Measurements from ENCODE around the gene AQP4. TPM values are rescaled to one million over a fixed set of nuclear protein-coding genes. Genes with fewer than 3 reads are reported as not detected.

AQP4 gene
- total and polyA plus RNA-seq, 2 donors (not counting 3 experiments of a cell fraction or from before 2014, with no cell fraction given): not detected

- TF ChIP-seq FOS (IDR thresholded peaks at IDR 0.05; ENCODE audit: borderline replicate concordance, insufficient read depth, low read length) (no peak), EZH2 (IDR thresholded peaks at IDR 0.05; ENCODE audit: borderline replicate concordance, low read depth, low read length, severe bottlenecking) (no peak), POLR2AphosphoS5 (IDR thresholded peaks at IDR 0.05; ENCODE audit: insufficient read depth, low read depth, low read length) (no peak), MAX (IDR thresholded peaks at IDR 0.05; ENCODE audit: insufficient read depth, insufficient read length) (no peak), POLR2A (IDR thresholded peaks at IDR 0.05; ENCODE audit: low read depth, low read length) (no peak), JUN (IDR thresholded peaks at IDR 0.05; ENCODE audit: borderline replicate concordance, insufficient read depth, insufficient read length, low read depth) (no peak), MYC (IDR thresholded peaks at IDR 0.05; ENCODE audit: low read depth, low read length) (no peak), GATA2 (IDR thresholded peaks at IDR 0.05; ENCODE audit: insufficient read depth, insufficient read length, low read depth, low read length) (no peak)
- TF ChIP-seq, protein P1, sequence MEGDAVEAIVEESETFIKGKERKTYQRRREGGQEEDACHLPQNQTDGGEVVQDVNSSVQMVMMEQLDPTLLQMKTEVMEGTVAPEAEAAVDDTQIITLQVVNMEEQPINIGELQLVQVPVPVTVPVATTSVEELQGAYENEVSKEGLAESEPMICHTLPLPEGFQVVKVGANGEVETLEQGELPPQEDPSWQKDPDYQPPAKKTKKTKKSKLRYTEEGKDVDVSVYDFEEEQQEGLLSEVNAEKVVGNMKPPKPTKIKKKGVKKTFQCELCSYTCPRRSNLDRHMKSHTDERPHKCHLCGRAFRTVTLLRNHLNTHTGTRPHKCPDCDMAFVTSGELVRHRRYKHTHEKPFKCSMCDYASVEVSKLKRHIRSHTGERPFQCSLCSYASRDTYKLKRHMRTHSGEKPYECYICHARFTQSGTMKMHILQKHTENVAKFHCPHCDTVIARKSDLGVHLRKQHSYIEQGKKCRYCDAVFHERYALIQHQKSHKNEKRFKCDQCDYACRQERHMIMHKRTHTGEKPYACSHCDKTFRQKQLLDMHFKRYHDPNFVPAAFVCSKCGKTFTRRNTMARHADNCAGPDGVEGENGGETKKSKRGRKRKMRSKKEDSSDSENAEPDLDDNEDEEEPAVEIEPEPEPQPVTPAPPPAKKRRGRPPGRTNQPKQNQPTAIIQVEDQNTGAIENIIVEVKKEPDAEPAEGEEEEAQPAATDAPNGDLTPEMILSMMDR (IDR thresholded peaks at IDR 0.05; ENCODE audit: extremely low read depth in 1 of 2, insufficient read depth in 1 of 2, low read depth in 1 of 2, low read length in 2 of 2): no peak
- no peak for FAIRE-seq
- POLR2A ChIA-PET: no interaction called here
Measured at GRCh38 chr18:26888259-26888658, 22.8 kb upstream of the AQP4 start.

More at GRCh38 chr18:26888259-26888658, 22.8 kb upstream of the AQP4 start:
- Histone ChIP-seq H3K4me3 (replicated peaks in 1 of 3; ENCODE audit: insufficient read depth in 1 of 3, low read depth in 1 of 3, low read length in 3 of 3) (no peak overlapping the region), H3K9me1 (replicated peaks; ENCODE audit: control insufficient read depth, extremely low read depth, insufficient read depth, low read length) (no peaks in the 10 kb centered on the region), H3K27me3 (ENCODE audit: control insufficient read depth in 2 of 2, insufficient read depth in 2 of 2, low read length in 2 of 2) (no peaks in the 10 kb centered on the region), H4K20me1 (replicated peaks; ENCODE audit: control insufficient read depth, extremely low read depth, insufficient read depth, low read length) (no peaks in the 10 kb centered on the region), H3K79me2 (ENCODE audit: control insufficient read depth, insufficient read depth, low read length) (no peaks in the 10 kb centered on the region), H3K4me2 (ENCODE audit: insufficient read depth, low read length) (no peak overlapping the region), H3K9ac (replicated peaks; ENCODE audit: extremely low read depth, insufficient read depth, low read length) (no peak overlapping the region), H3K27ac (ENCODE audit: insufficient read depth, low read depth, low read length) (no peak overlapping the region), H2AFZ (ENCODE audit: low read depth, low read length) (no peak overlapping the region), H3K9me3 (replicated peaks; ENCODE audit: control insufficient read depth, insufficient read depth, low read length) (no peaks in the 10 kb centered on the region), H3K36me3 (ENCODE audit: control insufficient read depth in 2 of 2, extremely low read depth in 1 of 2, insufficient read depth in 2 of 2, low read length in 2 of 2) (no peaks in the 10 kb centered on the region), H3K4me1 (ENCODE audit: control insufficient read depth, extremely low read depth, insufficient read depth, low read length) (no peaks in the 10 kb centered on the region)
- DNase-seq (ENCODE audit: low read depth, low spot score): no peak
- no TSS peak for BruUV-seq (replicated peaks)
- intact Hi-C loops (cut with micrococcal nuclease) (no loop called here), dilution Hi-C loops (cut with MboI; ENCODE audit: extremely low pct_ligation_motif_present, low sequenced_read_pairs) (no loop called here)
- CTCF ChIA-PET: no interaction called here

Measured in endothelial cell of umbilical vein (primary cell).